Mesendoderm (in vitro differentiated cells): ENCODE results near the gene RELB.

Source experiments
- DNase-seq: peaks from one replicate; pipeline ENCODE4 v3.0.0; 2013
- H2AK5ac ChIP-seq: 2 replicates; pipeline ENCODE4 v1.6.1; 2013; ENCODE audit warnings: low read length, inconsistent platforms
- H2BK120ac ChIP-seq: 2 replicates; pipeline ENCODE4 v1.6.1; 2013; ENCODE audit warnings: low read depth, mild to moderate bottlenecking, low read length, moderate library complexity, mixed read lengths
- H2BK15ac ChIP-seq: replicated peaks from 2 replicates; pipeline ENCODE4 v1.6.1; 2013; ENCODE audit warnings: low read depth, mild to moderate bottlenecking, moderate library complexity
- H2BK5ac ChIP-seq: 2 replicates; pipeline ENCODE4 v1.6.1; 2013; ENCODE audit warnings: low read length, inconsistent platforms
- H3K18ac ChIP-seq: 2 replicates; pipeline ENCODE4 v1.6.1; 2013; ENCODE audit warnings: mild to moderate bottlenecking, low read length, mixed read lengths
- H3K23ac ChIP-seq: one replicate; pipeline ENCODE4 v1.6.1; 2013; ENCODE audit warnings: low read length
- H3K27ac ChIP-seq: 2 replicates; pipeline ENCODE4 v1.5.1; 2013; ENCODE audit warnings: low read depth, mild to moderate bottlenecking, inconsistent platforms, low read length, moderate library complexity
- H3K27me3 ChIP-seq: 2 replicates; pipeline ENCODE4 v1.6.1; 2013; ENCODE audit warnings: low read length, control low read depth, mild to moderate bottlenecking, inconsistent platforms; ENCODE audit not compliant: insufficient read depth, poor library complexity
- H3K36me3 ChIP-seq: 2 replicates; pipeline ENCODE4 v1.6.1; 2013; ENCODE audit warnings: low read length, inconsistent platforms; ENCODE audit not compliant: control insufficient read depth, insufficient read depth
- H3K4ac ChIP-seq: one replicate; pipeline ENCODE4 v1.6.1; 2013; ENCODE audit warnings: low read depth, mild to moderate bottlenecking, low read length, moderate library complexity
- H3K4me1 ChIP-seq: 2 replicates; pipeline ENCODE4 v1.6.1; 2013; ENCODE audit warnings: low read depth, low read length, inconsistent platforms; ENCODE audit not compliant: control insufficient read depth
- H3K4me2 ChIP-seq: 2 replicates; pipeline ENCODE4 v1.6.1; 2013; ENCODE audit warnings: low read length
- H3K4me3 ChIP-seq: 2 replicates; pipeline ENCODE4 v1.5.1; 2013; ENCODE audit warnings: mild to moderate bottlenecking, low read length
- H3K56ac ChIP-seq: one replicate; pipeline ENCODE4 v1.6.1; 2013; ENCODE audit warnings: low read length
- H3K79me1 ChIP-seq: 2 replicates; pipeline ENCODE4 v1.6.1; 2013; ENCODE audit warnings: low read length, inconsistent platforms
- H3K79me2 ChIP-seq: 2 replicates; pipeline ENCODE4 v1.6.1; 2013; ENCODE audit warnings: mild to moderate bottlenecking, low read length; ENCODE audit not compliant: control insufficient read depth, insufficient read depth
- H3K9ac ChIP-seq: 2 replicates; pipeline ENCODE4 v1.6.1; 2013; ENCODE audit warnings: low read length, inconsistent platforms
- H4K5ac ChIP-seq: one replicate; pipeline ENCODE4 v1.6.1; 2013; ENCODE audit warnings: low read length
- H4K8ac ChIP-seq: one replicate; pipeline ENCODE4 v1.6.1; 2013; ENCODE audit warnings: low read depth, mild to moderate bottlenecking, control low read depth, low read length, moderate library complexity
- WGBS: extraction: QIAGEN DNeasy Blood & Tissue Kit; methylation state at CpG from one replicate; pipeline ENCODE4 v1.1.7; 2013; ENCODE audit warnings: low lambda C conversion rate, missing lambda C conversion rate; ENCODE audit not compliant: insufficient coverage; ENCODE audit errors: extremely low coverage; 5-methylcytosine and 5-hydroxymethylcytosine counted together

Gene RELB

DNA sequence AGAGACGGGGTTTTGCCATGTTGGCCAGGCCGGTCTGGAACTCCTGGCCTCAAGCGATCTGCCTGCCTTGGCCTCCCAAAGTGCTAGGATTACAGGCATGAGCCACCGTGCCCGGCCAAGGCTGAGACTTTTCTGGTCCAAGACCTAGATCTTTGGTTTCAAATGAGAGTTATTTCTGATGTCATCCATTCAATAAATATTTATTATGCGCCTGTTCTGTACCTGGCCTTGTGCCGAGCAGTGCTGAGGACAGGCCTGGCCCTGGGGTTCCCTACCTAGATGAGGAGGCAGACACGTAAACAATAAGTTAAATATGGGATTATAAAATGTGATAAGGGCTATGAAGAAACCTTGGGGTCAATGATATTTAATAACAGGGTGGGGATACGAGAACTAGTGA, 4.5 kb downstream of the RELB start:
- H2BK120ac ChIP-seq, result no peak overlapping the region
- H3K79me2 ChIP-seq, result no peaks in the 10 kb centered on the region
- H3K4me3 ChIP-seq, result no peak overlapping the region
- H4K8ac ChIP-seq, result no peak overlapping the region
- no peak overlapping the region for H3K4me2 ChIP-seq
- H2BK5ac ChIP-seq, result no peak overlapping the region
- no peak for DNase-seq
- H3K27me3 ChIP-seq, result no peaks in the 10 kb centered on the region
- no CpG with 5 or more reads among the region's 9 CpGs for WGBS
- H3K23ac ChIP-seq, result no peak overlapping the region
- H3K56ac ChIP-seq, result no peak overlapping the region
- no peak overlapping the region for H3K4ac ChIP-seq
- H2AK5ac ChIP-seq, result no peak overlapping the region
- no peak overlapping the region for H4K5ac ChIP-seq
- no peaks in the 10 kb centered on the region for H3K79me1 ChIP-seq
- H3K36me3 ChIP-seq, result no peaks in the 10 kb centered on the region
- H3K9ac ChIP-seq, result no peak overlapping the region
- no peak overlapping the region for H2BK15ac ChIP-seq
- H3K4me1 ChIP-seq, result no peaks in the 10 kb centered on the region
- no peak overlapping the region for H3K27ac ChIP-seq
- H3K18ac ChIP-seq, result no peak overlapping the region

DNA sequence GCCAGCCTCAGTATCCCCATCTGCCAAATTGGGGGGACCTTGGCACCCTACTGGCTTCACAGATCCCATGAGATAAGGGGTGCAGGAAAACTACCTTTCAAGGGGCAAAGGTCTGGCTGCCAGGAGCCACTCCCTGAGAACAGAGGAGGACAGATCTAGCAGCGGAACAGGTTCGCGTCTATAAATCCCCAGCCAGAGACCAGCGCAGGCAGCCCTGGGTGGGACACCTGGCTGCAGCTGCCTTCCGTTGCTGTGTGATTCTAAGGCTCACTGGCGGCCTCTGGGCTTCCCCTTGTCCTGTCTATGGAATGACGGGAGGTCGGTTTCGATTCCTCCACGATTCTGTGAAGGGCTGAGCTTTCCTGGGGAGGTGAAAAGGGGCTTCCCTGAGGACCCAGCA, 7.3 kb downstream of the RELB start:
- Histone ChIP-seq H3K4me2 (no peak overlapping the region), H3K18ac (no peak overlapping the region), H3K27me3 (no peaks in the 10 kb centered on the region), H3K23ac (no peak overlapping the region), H4K8ac (no peak overlapping the region), H3K79me2 (no peaks in the 10 kb centered on the region), H2BK15ac (no peak overlapping the region), H2BK5ac (no peak overlapping the region), H4K5ac (no peak overlapping the region), H3K27ac (no peak overlapping the region), H2BK120ac (no peak overlapping the region), H2AK5ac (no peak overlapping the region), H3K4me1 (no peaks in the 10 kb centered on the region), H3K4me3 (no peak overlapping the region), H3K4ac (no peak overlapping the region), H3K9ac (no peak overlapping the region), H3K56ac (no peak overlapping the region), H3K36me3 (no peaks in the 10 kb centered on the region), H3K79me1 (no peaks in the 10 kb centered on the region)
- no CpG with 5 or more reads among the region's 10 CpGs for WGBS
- DNase-seq, result peak; percentile 19

DNA sequence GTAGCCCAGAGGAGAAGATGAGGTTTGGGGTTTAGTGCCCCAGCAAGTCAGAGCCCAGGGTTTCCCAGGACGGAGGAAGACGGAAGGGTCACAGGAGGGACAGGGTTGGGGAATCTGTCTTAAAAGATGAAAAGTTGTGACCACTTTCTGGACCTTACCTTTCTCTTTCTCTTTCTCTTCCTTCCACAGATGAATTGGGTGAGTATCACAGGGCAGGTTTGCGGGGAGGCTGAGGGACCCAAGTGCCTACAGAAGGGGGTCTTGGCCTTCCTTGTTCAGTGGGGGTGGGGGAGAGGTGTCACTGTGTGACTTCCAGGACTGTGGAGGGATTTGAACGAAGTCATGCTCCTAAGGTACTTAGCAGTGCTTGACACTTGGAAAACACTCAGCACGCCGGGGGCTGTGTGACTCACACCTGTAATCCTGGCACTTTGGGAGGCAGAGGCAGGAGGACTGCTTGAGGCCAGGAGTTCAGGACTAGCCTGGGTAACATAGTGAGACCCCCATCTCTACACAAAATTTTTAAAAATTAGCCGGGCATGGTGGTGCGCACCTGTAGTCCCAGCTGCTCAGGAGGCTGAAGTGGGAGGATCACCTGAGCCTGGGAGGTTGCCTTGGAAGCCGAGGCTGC, 8.5 kb downstream of the RELB start:
- H3K79me2 ChIP-seq, result no peaks in the 10 kb centered on the region
- H3K9ac ChIP-seq, result no peak overlapping the region
- H4K8ac ChIP-seq, result no peak overlapping the region
- H2AK5ac ChIP-seq, result no peak overlapping the region
- H3K36me3 ChIP-seq, result no peaks in the 10 kb centered on the region
- H2BK120ac ChIP-seq, result no peak overlapping the region
- H3K27me3 ChIP-seq, result no peaks in the 10 kb centered on the region
- H4K5ac ChIP-seq, result no peak overlapping the region
- H3K79me1 ChIP-seq, result no peaks in the 10 kb centered on the region
- no peak overlapping the region for H3K56ac ChIP-seq
- no peak overlapping the region for H3K4me3 ChIP-seq
- no peak overlapping the region for H2BK5ac ChIP-seq
- no peak overlapping the region for H3K18ac ChIP-seq
- no peak overlapping the region for H3K27ac ChIP-seq
- no CpG with 5 or more reads among the region's 9 CpGs for WGBS
- no peak overlapping the region for H2BK15ac ChIP-seq
- no peak overlapping the region for H3K23ac ChIP-seq
- no peak overlapping the region for H3K4ac ChIP-seq
- no peak overlapping the region for H3K4me2 ChIP-seq
- no peak for DNase-seq
- H3K4me1 ChIP-seq, result no peaks in the 10 kb centered on the region

DNA sequence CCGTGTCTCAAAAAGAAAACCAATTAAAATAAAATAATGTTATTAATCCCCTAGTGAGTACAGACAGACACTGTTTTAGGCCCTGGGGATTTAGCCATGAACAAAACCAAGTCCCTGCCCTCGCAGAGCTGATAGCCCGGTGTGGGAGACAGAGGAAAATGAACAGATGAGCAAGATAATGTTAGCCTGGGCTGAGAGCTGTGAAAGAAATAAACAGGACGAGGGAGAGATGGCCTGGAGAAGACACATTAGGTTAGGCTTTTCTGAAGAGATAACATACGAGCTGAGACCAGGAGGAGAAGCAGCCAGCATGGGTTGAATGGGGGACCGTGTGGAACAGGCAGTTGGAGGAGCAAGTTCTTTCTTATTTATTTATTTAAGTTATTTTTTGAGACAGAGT, 9.0 kb downstream of the RELB start:
- no peak overlapping the region for H3K4ac ChIP-seq
- DNase-seq, result no peak
- H3K4me2 ChIP-seq, result no peak overlapping the region
- H2BK5ac ChIP-seq, result no peak overlapping the region
- H3K79me1 ChIP-seq, result no peaks in the 10 kb centered on the region
- no peak overlapping the region for H2BK15ac ChIP-seq
- no peak overlapping the region for H3K9ac ChIP-seq
- no CpG with 5 or more reads among the region's 6 CpGs for WGBS
- no peak overlapping the region for H3K27ac ChIP-seq
- H4K8ac ChIP-seq, result no peak overlapping the region
- H3K18ac ChIP-seq, result no peak overlapping the region
- no peak overlapping the region for H2BK120ac ChIP-seq
- no peak overlapping the region for H2AK5ac ChIP-seq
- no peak overlapping the region for H4K5ac ChIP-seq
- H3K4me3 ChIP-seq, result no peak overlapping the region
- H3K79me2 ChIP-seq, result no peaks in the 10 kb centered on the region
- no peaks in the 10 kb centered on the region for H3K27me3 ChIP-seq
- H3K36me3 ChIP-seq, result no peaks in the 10 kb centered on the region
- H3K4me1 ChIP-seq, result no peaks in the 10 kb centered on the region
- no peak overlapping the region for H3K56ac ChIP-seq
- H3K23ac ChIP-seq, result no peak overlapping the region

DNA sequence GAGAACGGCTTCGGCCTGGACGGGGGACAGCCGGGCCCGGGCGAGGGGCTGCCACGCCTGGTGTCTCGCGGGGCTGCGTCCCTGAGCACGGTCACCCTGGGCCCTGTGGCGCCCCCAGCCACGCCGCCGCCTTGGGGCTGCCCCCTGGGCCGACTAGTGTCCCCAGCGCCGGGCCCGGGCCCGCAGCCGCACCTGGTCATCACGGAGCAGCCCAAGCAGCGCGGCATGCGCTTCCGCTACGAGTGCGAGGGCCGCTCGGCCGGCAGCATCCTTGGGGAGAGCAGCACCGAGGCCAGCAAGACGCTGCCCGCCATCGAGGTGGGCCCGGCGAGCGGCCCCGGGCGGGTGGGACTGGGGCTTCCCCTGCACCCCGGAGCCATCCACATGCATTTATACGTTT, 10.7 kb downstream of the RELB start:
- no peak overlapping the region for H2BK5ac ChIP-seq
- H3K4me1 ChIP-seq, result no peaks in the 10 kb centered on the region
- no peak overlapping the region for H3K9ac ChIP-seq
- H3K27ac ChIP-seq, result no peak overlapping the region
- no peak overlapping the region for H4K5ac ChIP-seq
- no peaks in the 10 kb centered on the region for H3K36me3 ChIP-seq
- H3K23ac ChIP-seq, result no peak overlapping the region
- no peak for DNase-seq
- H2BK15ac ChIP-seq, result no peak overlapping the region
- H3K4me2 ChIP-seq, result no peak overlapping the region
- H3K27me3 ChIP-seq, result no peaks in the 10 kb centered on the region
- H2AK5ac ChIP-seq, result no peak overlapping the region
- H3K56ac ChIP-seq, result no peak overlapping the region
- no CpG with 5 or more reads among the region's 42 CpGs for WGBS
- no peaks in the 10 kb centered on the region for H3K79me1 ChIP-seq
- no peak overlapping the region for H3K4me3 ChIP-seq
- no peak overlapping the region for H4K8ac ChIP-seq
- no peak overlapping the region for H3K18ac ChIP-seq
- H3K4ac ChIP-seq, result no peak overlapping the region
- no peak overlapping the region for H2BK120ac ChIP-seq
- H3K79me2 ChIP-seq, result no peaks in the 10 kb centered on the region
